Measurements from ENCODE around the gene STAC3. TPM values are rescaled to one million over a fixed set of nuclear protein-coding genes. Genes with fewer than 3 reads are reported as not detected.

The STAC3 gene
- total and polyA plus RNA-seq, 10 of the 15 experiments (the other 5 are each of a cell fraction or from before 2014, with no cell fraction given) = 0.49 to 9.9 (median 3.8) TPM

MicroRNAs encoded within 50 kb of the gene (microRNA counts, 767-probe panel; counts per million panel counts)
- 1,512 counts per million, percentile 58 among the panel's probes with 10 or more counts for microRNA hsa-miR-1228-3p

Small RNA genes within 50 kb of the gene (microRNA-seq; reads per million reads assigned to microRNA genes)
- not detected for gene MIR1228

Small RNA genes within 50 kb of the gene (small RNA-seq; reads per million reads assigned to genes)
- gene MIR1228 = not detected

Other genes starting within 250 kb of the STAC3 start
Only the 7 nearest of the 16 such genes appear.
- gene NEMP1, start 172.4 kb downstream of the STAC3 start, total RNA-seq (2014; rRNA removed) = 19.7 and 22.6 TPM in 2 replicates
- gene NEMP1, start 172.4 kb downstream of the STAC3 start, total RNA-seq (2014; rRNA removed; fragmentation: Illumina TruSeq; extraction: Trizol) = 17.7 and 19.7 TPM in 2 replicates
- gene NEMP1, start 172.4 kb downstream of the STAC3 start, total RNA-seq (2021) = 20.7 and 20.8 TPM in 2 replicates
- gene NEMP1, start 172.4 kb downstream of the STAC3 start, polyA plus RNA-seq (2011; rRNA removed) = 45.9 and 61.7 TPM in 2 replicates
- 24.9 and 30.5 TPM in 2 replicates for gene NEMP1, start 172.4 kb downstream of the STAC3 start, polyA plus RNA-seq (2014; fragmentation: Illumina TruSeq; extraction: Trizol)
- 1 to 10 TPM; 4.0 to 4.7 TPM for gene NEMP1, start 172.4 kb downstream of the STAC3 start, polyA plus RNA-seq (2014; fragmentation: Nextera tagmentation; extraction: Ambion mirVana)
- 17.8 and 20.6 TPM in 2 replicates for gene NEMP1, start 172.4 kb downstream of the STAC3 start, polyA plus RNA-seq (2014; rRNA removed)
- 10 to 100 TPM; 18.2 to 20.0 TPM for gene NEMP1, start 172.4 kb downstream of the STAC3 start, polyA plus RNA-seq (2016; fragmentation: Nextera tagmentation; extraction: Ambion mirVana)
- gene NAB2, start 162.1 kb downstream of the STAC3 start, total RNA-seq (2014; rRNA removed) = 28.4 and 30.1 TPM in 2 replicates
- gene NAB2, start 162.1 kb downstream of the STAC3 start, total RNA-seq (2014; rRNA removed; fragmentation: Illumina TruSeq; extraction: Trizol) = 13.0 and 13.6 TPM in 2 replicates
- gene NAB2, start 162.1 kb downstream of the STAC3 start, total RNA-seq (2021) = 28.2 and 28.5 TPM in 2 replicates
- 25.2 and 35.2 TPM in 2 replicates for gene NAB2, start 162.1 kb downstream of the STAC3 start, polyA plus RNA-seq (2011; rRNA removed)
- 7.9 and 17.0 TPM in 2 replicates for gene NAB2, start 162.1 kb downstream of the STAC3 start, polyA plus RNA-seq (2014; fragmentation: Illumina TruSeq; extraction: Trizol)
- gene NAB2, start 162.1 kb downstream of the STAC3 start, polyA plus RNA-seq (2014; fragmentation: Nextera tagmentation; extraction: Ambion mirVana) = 1 to 10 TPM in 1 of 2 experiments, under 1 TPM in 1; 0.35 to 1.0 TPM
- 28.0 and 28.6 TPM in 2 replicates for gene NAB2, start 162.1 kb downstream of the STAC3 start, polyA plus RNA-seq (2014; rRNA removed)
- 1 to 10 TPM; 3.6 to 5.8 TPM for gene NAB2, start 162.1 kb downstream of the STAC3 start, polyA plus RNA-seq (2016; fragmentation: Nextera tagmentation; extraction: Ambion mirVana)
- 100 and 101 TPM in 2 replicates for gene STAT6, start 139.8 kb downstream of the STAC3 start, total RNA-seq (2014; rRNA removed)
- gene STAT6, start 139.8 kb downstream of the STAC3 start, total RNA-seq (2014; rRNA removed; fragmentation: Illumina TruSeq; extraction: Trizol) = 79.0 and 79.9 TPM in 2 replicates
- 146 and 163 TPM in 2 replicates for gene STAT6, start 139.8 kb downstream of the STAC3 start, total RNA-seq (2021)
- gene STAT6, start 139.8 kb downstream of the STAC3 start, polyA plus RNA-seq (2011; rRNA removed) = 107 and 176 TPM in 2 replicates
- 161 and 168 TPM in 2 replicates for gene STAT6, start 139.8 kb downstream of the STAC3 start, polyA plus RNA-seq (2014; fragmentation: Illumina TruSeq; extraction: Trizol)
- 10 to 100 TPM; 14.2 to 17.3 TPM for gene STAT6, start 139.8 kb downstream of the STAC3 start, polyA plus RNA-seq (2014; fragmentation: Nextera tagmentation; extraction: Ambion mirVana)
- 153 and 157 TPM in 2 replicates for gene STAT6, start 139.8 kb downstream of the STAC3 start, polyA plus RNA-seq (2014; rRNA removed)
- gene STAT6, start 139.8 kb downstream of the STAC3 start, polyA plus RNA-seq (2016; fragmentation: Nextera tagmentation; extraction: Ambion mirVana) = 10 to 100 TPM; 61.0 to 63.3 TPM
- gene LRP1, start 122.7 kb downstream of the STAC3 start, total RNA-seq (2014; rRNA removed) = under 0.01 and 0.05 TPM in 2 replicates
- 0.05 and 0.18 TPM in 2 replicates for gene LRP1, start 122.7 kb downstream of the STAC3 start, total RNA-seq (2014; rRNA removed; fragmentation: Illumina TruSeq; extraction: Trizol)
- gene LRP1, start 122.7 kb downstream of the STAC3 start, total RNA-seq (2021) = 0.93 and 1.1 TPM in 2 replicates
- 0.24 TPM in 2 replicates for gene LRP1, start 122.7 kb downstream of the STAC3 start, polyA plus RNA-seq (2011; rRNA removed)
- 0.03 and 0.07 TPM in 2 replicates for gene LRP1, start 122.7 kb downstream of the STAC3 start, polyA plus RNA-seq (2014; fragmentation: Illumina TruSeq; extraction: Trizol)
- not detected for gene LRP1, start 122.7 kb downstream of the STAC3 start, polyA plus RNA-seq (2014; fragmentation: Nextera tagmentation; extraction: Ambion mirVana)
- 0.09 and 0.29 TPM in 2 replicates for gene LRP1, start 122.7 kb downstream of the STAC3 start, polyA plus RNA-seq (2014; rRNA removed)
- under 1 TPM; 0.23 to 0.28 TPM for gene LRP1, start 122.7 kb downstream of the STAC3 start, polyA plus RNA-seq (2016; fragmentation: Nextera tagmentation; extraction: Ambion mirVana)
- gene LRP1-AS, start 103.6 kb downstream of the STAC3 start, total RNA-seq (2014; rRNA removed) = not detected in 2 replicates
- not detected in 2 replicates for gene LRP1-AS, start 103.6 kb downstream of the STAC3 start, total RNA-seq (2014; rRNA removed; fragmentation: Illumina TruSeq; extraction: Trizol)
- gene LRP1-AS, start 103.6 kb downstream of the STAC3 start, total RNA-seq (2021) = not detected in 2 replicates
- gene LRP1-AS, start 103.6 kb downstream of the STAC3 start, polyA plus RNA-seq (2011; rRNA removed) = not detected in 2 replicates
- not detected in 2 replicates for gene LRP1-AS, start 103.6 kb downstream of the STAC3 start, polyA plus RNA-seq (2014; fragmentation: Illumina TruSeq; extraction: Trizol)
- gene LRP1-AS, start 103.6 kb downstream of the STAC3 start, polyA plus RNA-seq (2014; fragmentation: Nextera tagmentation; extraction: Ambion mirVana) = not detected
- gene LRP1-AS, start 103.6 kb downstream of the STAC3 start, polyA plus RNA-seq (2014; rRNA removed) = not detected in 2 replicates
- not detected for gene LRP1-AS, start 103.6 kb downstream of the STAC3 start, polyA plus RNA-seq (2016; fragmentation: Nextera tagmentation; extraction: Ambion mirVana)
- not detected in 2 replicates for gene NXPH4, start 34.4 kb downstream of the STAC3 start, total RNA-seq (2014; rRNA removed)
- gene NXPH4, start 34.4 kb downstream of the STAC3 start, total RNA-seq (2014; rRNA removed; fragmentation: Illumina TruSeq; extraction: Trizol) = not detected in 2 replicates
- gene NXPH4, start 34.4 kb downstream of the STAC3 start, total RNA-seq (2021) = 0.19 and 0.26 TPM in 2 replicates
- gene NXPH4, start 34.4 kb downstream of the STAC3 start, polyA plus RNA-seq (2011; rRNA removed) = not detected in 2 replicates
- gene NXPH4, start 34.4 kb downstream of the STAC3 start, polyA plus RNA-seq (2014; fragmentation: Illumina TruSeq; extraction: Trizol) = 0.03 TPM in 1 of 2 replicates, not detected in the other
- not detected for gene NXPH4, start 34.4 kb downstream of the STAC3 start, polyA plus RNA-seq (2014; fragmentation: Nextera tagmentation; extraction: Ambion mirVana)
- not detected in 2 replicates for gene NXPH4, start 34.4 kb downstream of the STAC3 start, polyA plus RNA-seq (2014; rRNA removed)
- not detected for gene NXPH4, start 34.4 kb downstream of the STAC3 start, polyA plus RNA-seq (2016; fragmentation: Nextera tagmentation; extraction: Ambion mirVana)
- gene SHMT2, start 21.5 kb downstream of the STAC3 start, total RNA-seq (2014; rRNA removed) = 247 and 292 TPM in 2 replicates
- 147 and 158 TPM in 2 replicates for gene SHMT2, start 21.5 kb downstream of the STAC3 start, total RNA-seq (2014; rRNA removed; fragmentation: Illumina TruSeq; extraction: Trizol)
- gene SHMT2, start 21.5 kb downstream of the STAC3 start, total RNA-seq (2021) = 288 and 297 TPM in 2 replicates
- 93.5 and 253 TPM in 2 replicates for gene SHMT2, start 21.5 kb downstream of the STAC3 start, polyA plus RNA-seq (2011; rRNA removed)
- gene SHMT2, start 21.5 kb downstream of the STAC3 start, polyA plus RNA-seq (2014; fragmentation: Illumina TruSeq; extraction: Trizol) = 96.4 and 282 TPM in 2 replicates
- 10 to 100 TPM; 57.0 to 65.6 TPM for gene SHMT2, start 21.5 kb downstream of the STAC3 start, polyA plus RNA-seq (2014; fragmentation: Nextera tagmentation; extraction: Ambion mirVana)
- 193 and 221 TPM in 2 replicates for gene SHMT2, start 21.5 kb downstream of the STAC3 start, polyA plus RNA-seq (2014; rRNA removed)
- 100 to 1,000 TPM; 153 to 178 TPM for gene SHMT2, start 21.5 kb downstream of the STAC3 start, polyA plus RNA-seq (2016; fragmentation: Nextera tagmentation; extraction: Ambion mirVana)

Measured in GM12878 (cell line).